GM23248 (cell line): ENCODE data around the gene CSTPP1.

ENCODE experiments used
- EZH2 ChIP-seq: fragments of 200-600 bp; sonication (generic); IDR thresholded peaks from 2 replicates; pipeline ENCODE4 v1.6.1; 2018; ENCODE audit warnings: antibody characterized with exemption, mild to moderate bottlenecking; ENCODE audit not compliant: insufficient read depth, poor library complexity, severe bottlenecking
- EZH2phosphoT487 ChIP-seq: fragments of 200-600 bp; sonication (generic); IDR thresholded peaks from 2 replicates; pipeline ENCODE4 v1.6.1; 2018; ENCODE audit warnings: antibody characterized with exemption, moderate library complexity, mild to moderate bottlenecking, low read depth; ENCODE audit not compliant: insufficient read depth

DNA sequence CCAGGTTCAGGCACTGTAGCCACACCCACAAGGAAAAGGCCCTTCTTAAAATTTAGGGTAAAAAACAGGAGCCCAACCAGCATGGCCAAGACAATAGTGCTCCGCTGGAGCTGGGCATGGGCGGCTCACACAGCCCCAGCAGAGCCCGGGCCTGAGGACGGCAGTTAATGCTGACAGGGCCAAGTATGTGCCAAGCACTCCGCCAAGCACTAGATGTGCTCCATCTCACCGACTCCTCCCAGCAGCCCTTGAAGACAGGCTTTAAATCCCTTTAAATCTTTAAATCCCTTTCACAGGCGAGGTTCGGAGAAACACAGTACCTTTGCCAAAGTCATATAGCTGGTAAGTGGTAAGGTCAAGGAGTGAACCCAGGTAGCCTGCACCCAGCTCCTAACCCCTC lies 235.3 kb downstream of the CSTPP1 start:
- no peak for TF ChIP-seq EZH2phosphoT487
- TF ChIP-seq EZH2: no peak
